Hepatocyte (in vitro differentiated cells): ENCODE results near the gene KRTAP20-4.

Experiments used
- EZH2 ChIP-seq: fragments of 200-600 bp; sonication (generic); IDR thresholded peaks from 2 replicates; pipeline ENCODE4 v1.6.1; 2016; ENCODE audit warnings: antibody characterized with exemption, mild to moderate bottlenecking, borderline replicate concordance
- TF ChIP-seq, protein P1 (sequence below): fragments of 200-600 bp; sonication (generic); IDR thresholded peaks from 2 replicates; pipeline ENCODE4 v1.5.1; 2016; ENCODE audit warnings: antibody characterized with exemption, mild to moderate bottlenecking; ENCODE audit not compliant: poor library complexity

DNA sequence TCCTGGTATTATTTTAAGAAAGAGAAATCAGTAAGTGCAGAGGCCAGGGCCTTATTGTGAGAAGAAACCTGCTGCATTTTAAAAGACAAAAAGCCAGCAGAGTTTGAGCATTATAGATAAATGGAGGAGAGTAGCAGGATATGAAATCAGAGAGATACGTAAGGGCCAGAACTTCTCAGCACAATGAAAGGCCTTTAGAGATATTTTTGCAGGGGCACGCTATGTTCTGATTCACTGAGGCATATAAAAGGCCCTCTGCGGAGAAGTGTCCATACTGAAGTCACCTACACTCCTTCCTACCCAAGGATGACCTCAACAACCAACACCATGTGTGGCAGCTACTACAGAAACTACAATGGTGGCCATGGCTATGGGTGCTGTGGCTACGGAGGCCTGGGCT, 28.3 kb upstream of the KRTAP20-4 start, which contains the start of gene KRTAP6-3:
- TF ChIP-seq, protein P1, sequence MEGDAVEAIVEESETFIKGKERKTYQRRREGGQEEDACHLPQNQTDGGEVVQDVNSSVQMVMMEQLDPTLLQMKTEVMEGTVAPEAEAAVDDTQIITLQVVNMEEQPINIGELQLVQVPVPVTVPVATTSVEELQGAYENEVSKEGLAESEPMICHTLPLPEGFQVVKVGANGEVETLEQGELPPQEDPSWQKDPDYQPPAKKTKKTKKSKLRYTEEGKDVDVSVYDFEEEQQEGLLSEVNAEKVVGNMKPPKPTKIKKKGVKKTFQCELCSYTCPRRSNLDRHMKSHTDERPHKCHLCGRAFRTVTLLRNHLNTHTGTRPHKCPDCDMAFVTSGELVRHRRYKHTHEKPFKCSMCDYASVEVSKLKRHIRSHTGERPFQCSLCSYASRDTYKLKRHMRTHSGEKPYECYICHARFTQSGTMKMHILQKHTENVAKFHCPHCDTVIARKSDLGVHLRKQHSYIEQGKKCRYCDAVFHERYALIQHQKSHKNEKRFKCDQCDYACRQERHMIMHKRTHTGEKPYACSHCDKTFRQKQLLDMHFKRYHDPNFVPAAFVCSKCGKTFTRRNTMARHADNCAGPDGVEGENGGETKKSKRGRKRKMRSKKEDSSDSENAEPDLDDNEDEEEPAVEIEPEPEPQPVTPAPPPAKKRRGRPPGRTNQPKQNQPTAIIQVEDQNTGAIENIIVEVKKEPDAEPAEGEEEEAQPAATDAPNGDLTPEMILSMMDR = no peak
- TF ChIP-seq EZH2 = no peak
